Kidney epithelial cell (primary cell): ENCODE measurements around the gene DCAF5. TPM values are rescaled to one million over a fixed set of nuclear protein-coding genes. Genes with fewer than 3 reads are reported as not detected.

Experiments used
- DNase-seq: peaks from one replicate; pipeline ENCODE4 v3.0.0-alpha.2; 2010; ENCODE audit warnings: low read depth
- H3K27me3 ChIP-seq: 2 replicates; pipeline ENCODE4 v1.6.0; 2011; ENCODE audit warnings: low read length; ENCODE audit not compliant: control insufficient read depth, insufficient read depth
- H3K36me3 ChIP-seq: 2 replicates; pipeline ENCODE4 v1.5.1; 2011; ENCODE audit warnings: low read length; ENCODE audit not compliant: control insufficient read depth, insufficient read depth
- H3K4me3 ChIP-seq: 2 replicates; pipeline ENCODE4 v1.5.1; 2011; ENCODE audit warnings: low read depth, mild to moderate bottlenecking, control low read depth, low read length
- total RNA-seq: library from RNA; depleted of rRNA; stranded (reverse); fragments of >200 nt; gene quantifications from 2 replicates; pipeline ENCODE4 v1.2.3, GENCODE V29; 2015
- TF ChIP-seq, protein P1 (sequence below): IDR thresholded peaks from 2 replicates; pipeline ENCODE4 v1.5.1; 2011; ENCODE audit warnings: mild to moderate bottlenecking, moderate library complexity, low read length, control low read depth, inconsistent platforms; ENCODE audit not compliant: insufficient read depth, poor library complexity, severe bottlenecking

Gene DCAF5
- total RNA-seq, 1 donor from 2014 or later = 23.6 TPM

DNA sequence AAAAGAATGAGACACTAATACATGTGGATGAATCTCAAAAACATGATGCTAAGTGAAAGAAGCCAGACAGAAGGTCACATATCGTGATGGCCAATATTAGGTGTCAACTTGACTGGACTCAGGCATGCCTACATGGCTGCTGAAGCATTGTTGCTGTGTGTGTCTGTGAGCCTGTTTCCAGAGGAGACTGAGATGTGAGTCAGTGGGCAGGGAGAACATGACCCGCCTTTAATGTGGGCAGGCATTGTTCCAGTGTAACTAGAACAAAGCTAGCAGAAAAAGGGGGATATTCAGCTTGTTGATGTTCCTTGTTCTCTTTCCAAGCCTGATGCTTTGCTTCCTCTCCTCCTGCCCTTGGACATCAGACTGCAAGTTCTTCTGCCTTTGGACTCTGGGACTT lies 47.6 kb downstream of the DCAF5 start:
- H3K4me3 ChIP-seq = no peak overlapping the region
- TF ChIP-seq, protein P1, sequence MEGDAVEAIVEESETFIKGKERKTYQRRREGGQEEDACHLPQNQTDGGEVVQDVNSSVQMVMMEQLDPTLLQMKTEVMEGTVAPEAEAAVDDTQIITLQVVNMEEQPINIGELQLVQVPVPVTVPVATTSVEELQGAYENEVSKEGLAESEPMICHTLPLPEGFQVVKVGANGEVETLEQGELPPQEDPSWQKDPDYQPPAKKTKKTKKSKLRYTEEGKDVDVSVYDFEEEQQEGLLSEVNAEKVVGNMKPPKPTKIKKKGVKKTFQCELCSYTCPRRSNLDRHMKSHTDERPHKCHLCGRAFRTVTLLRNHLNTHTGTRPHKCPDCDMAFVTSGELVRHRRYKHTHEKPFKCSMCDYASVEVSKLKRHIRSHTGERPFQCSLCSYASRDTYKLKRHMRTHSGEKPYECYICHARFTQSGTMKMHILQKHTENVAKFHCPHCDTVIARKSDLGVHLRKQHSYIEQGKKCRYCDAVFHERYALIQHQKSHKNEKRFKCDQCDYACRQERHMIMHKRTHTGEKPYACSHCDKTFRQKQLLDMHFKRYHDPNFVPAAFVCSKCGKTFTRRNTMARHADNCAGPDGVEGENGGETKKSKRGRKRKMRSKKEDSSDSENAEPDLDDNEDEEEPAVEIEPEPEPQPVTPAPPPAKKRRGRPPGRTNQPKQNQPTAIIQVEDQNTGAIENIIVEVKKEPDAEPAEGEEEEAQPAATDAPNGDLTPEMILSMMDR = no peak
- no peak for DNase-seq

DNA sequence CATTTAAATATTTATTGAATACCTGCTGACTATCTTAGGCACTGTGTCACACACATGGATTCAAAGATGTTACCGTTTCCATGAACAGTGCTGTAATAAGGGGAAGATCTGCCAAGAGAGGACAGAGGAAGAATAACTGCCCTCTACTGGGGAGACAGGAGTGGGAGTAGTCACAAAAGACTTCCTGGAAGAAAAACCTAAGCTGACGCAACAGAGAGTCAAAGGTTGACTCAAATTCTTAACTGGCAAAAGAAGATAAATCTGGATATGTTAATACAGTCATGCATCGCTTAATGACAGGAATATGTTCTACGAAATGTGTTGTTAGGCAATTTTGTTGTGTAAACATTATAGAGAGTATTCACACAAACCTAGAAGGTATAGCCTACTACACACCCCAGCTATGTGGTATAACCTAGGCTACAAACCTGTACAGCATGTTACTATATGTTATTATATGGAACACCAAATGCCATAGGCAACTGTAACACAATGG lies 51.5 kb downstream of the DCAF5 start:
- Histone ChIP-seq H3K36me3 (peaks cover 2% of the 10 kb centered on the region), H3K27me3 (no peaks in the 10 kb centered on the region), H3K4me3 (no peak overlapping the region)
- TF ChIP-seq, protein P1 = peak; percentile 57
- DNase-seq = no peak

More for the DNA sequence above, 47.6 kb downstream of the DCAF5 start:
- H3K27me3 ChIP-seq = no peaks in the 10 kb centered on the region
- peaks cover 1% of the 10 kb centered on the region for H3K36me3 ChIP-seq

DNA sequence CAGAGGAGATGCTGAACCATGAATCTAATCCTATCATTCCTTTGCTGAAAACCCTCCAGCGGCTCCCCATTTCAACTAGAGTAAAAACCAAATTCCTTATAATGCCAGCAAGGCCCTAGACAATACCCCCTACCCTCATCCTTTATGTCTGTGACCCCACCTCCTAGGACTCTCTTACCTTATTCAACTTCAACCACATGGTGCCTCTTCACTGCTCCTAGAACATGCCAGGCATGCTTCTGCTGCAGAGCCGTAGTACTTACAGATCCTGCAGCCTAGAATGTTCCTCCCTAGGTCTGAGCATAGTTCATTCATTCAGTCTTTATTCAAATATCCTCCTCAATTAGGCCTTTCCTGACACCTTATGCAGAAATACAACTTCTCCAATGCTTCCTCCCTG lies 54.9 kb downstream of the DCAF5 start:
- no peaks in the 10 kb centered on the region for H3K27me3 ChIP-seq
- peaks cover 1% of the 10 kb centered on the region for H3K36me3 ChIP-seq
- TF ChIP-seq, protein P1 = no peak
- DNase-seq = no peak
- H3K4me3 ChIP-seq = no peak overlapping the region

DNA sequence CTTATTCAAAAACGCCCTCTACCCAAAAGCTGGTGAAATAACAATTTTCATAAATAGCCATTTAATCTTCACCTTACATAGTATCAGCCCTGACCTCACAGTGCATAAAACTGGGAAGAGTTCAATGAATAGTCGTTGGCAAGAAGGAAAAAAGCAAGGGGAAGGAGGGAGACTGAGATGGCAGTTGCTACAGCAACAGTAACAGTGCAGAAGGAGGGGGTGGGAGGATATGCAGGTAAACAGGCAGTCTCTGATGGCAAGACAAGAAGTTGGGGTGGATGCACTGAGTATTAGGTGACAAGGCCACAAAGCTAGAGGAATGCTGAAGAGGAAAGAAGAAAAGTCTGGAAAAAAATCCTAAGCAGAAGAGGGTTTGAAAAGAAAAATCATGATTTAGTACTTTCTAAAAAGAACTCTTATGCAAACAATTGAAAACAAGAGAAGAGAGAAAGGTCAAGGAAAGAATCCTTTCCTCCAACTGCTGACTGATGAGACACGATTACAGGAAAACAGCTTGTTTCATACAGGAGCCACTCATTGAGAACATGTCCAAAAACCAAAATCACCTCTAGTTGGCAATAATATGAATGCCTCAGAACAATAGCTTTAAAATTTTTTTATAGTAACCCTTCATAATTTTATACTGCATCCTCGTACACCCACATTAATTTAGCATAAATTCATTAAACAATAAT lies 56.0 kb downstream of the DCAF5 start:
- Histone ChIP-seq H3K36me3 (peaks cover 1% of the 10 kb centered on the region), H3K4me3 (no peak overlapping the region), H3K27me3 (no peaks in the 10 kb centered on the region)
- TF ChIP-seq, protein P1 = no peak
- DNase-seq = no peak

DNA sequence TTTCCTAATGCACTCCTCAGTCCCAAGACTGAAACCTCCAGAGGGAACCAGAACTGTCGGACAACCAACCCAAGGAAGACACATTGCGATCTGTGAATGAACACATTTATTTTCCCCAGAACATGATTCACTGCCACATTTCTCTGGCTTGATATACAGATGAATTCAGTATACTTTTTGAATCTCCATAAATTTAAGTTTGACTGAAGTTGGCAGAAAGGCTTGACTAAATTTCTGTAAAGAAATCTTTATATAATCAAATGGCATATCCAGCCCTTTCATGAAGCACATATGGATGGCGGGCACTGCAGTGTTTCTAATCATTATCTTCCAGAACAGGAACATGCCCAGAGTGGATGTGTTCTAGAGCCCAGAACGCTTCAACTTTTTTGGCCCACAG lies 56.7 kb downstream of the DCAF5 start:
- no peaks in the 10 kb centered on the region for H3K27me3 ChIP-seq
- H3K36me3 ChIP-seq = peaks cover 1% of the 10 kb centered on the region
- no peak for DNase-seq
- no peak overlapping the region for H3K4me3 ChIP-seq
- TF ChIP-seq, protein P1 = no peak

DNA sequence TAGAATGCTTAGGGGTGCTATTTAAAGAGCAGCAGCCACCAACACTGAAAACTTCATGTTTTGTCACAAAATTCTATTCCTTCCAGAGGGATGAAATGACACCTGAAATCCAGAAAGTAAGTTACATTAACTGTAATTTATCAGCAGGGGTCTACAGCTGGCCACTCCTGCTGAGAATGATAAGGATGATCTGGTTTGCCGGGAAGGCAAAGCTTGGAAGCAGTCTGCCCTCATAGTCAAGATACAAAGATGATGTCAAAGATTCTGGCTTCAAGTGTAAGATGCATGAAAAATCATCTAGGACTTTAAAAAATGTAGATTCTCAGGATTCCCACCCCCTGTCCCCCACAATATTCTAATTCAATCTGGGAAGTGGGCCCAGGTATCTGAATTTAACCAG lies 58.4 kb downstream of the DCAF5 start:
- H3K27me3 ChIP-seq = no peaks in the 10 kb centered on the region
- no peak for DNase-seq
- H3K36me3 ChIP-seq = peaks cover 1% of the 10 kb centered on the region
- TF ChIP-seq, protein P1 = no peak
- H3K4me3 ChIP-seq = no peak overlapping the region
